HG03097 (cell line): ENCODE data around the gene ATP2A1.
"Not testable (repeated sequence)": the region's sequence is repeated elsewhere in the genome, so short reads cannot be mapped to it uniquely, and the experiment has no call there.

Experiments used
- ATAC-seq: cut with Tn5 transposase; IDR thresholded peaks from one replicate; pipeline ENCODE4 v1.9.1; 2021; ENCODE audit not compliant: unreplicated experiment, low FRiP score

The ATP2A1 gene

DNA sequence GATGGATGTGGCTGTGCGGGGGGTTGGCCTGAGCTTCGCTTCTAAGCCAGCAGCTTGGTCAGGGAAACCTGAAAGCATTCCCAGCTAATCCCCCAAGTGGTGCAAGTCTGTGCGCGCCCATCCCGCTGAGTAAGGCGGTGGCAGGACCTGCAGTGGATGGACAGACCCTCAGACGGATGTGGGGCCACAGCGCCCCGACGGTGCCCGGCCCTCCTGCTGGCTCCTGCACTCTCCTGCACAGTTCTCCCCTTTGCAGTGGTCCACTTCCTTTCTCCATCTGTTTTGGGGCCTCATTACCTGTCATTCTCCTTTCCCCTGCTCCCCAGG, 2.3 kb downstream of the ATP2A1 start:
- no peak for ATAC-seq

GRCh38 chr16:28880955-28881354, 2.7 kb downstream of the ATP2A1 start:
- no peak for ATAC-seq

DNA sequence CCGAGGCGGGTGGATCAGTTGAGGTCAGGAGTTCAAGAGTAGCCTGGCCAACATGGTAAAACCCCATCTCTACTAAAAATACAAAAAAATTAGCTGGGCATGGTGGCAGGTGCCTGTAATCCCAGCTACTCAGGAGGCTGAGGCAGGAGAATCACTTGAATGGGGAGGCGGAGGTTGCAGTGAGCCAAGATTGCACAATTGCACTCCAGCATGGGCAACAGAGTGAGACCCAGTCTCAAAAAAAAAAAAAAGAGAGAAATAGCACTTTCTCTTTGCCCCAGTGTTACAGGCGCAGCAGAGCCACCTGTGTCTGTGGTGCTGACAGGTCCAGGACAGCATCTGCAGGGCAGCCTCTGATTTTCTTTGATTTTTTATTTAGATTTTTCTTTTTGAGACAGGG, 3.3 kb downstream of the ATP2A1 start:
- ATAC-seq = not testable (repeated sequence)

- no peak for ATAC-seq
These were observed 4.4 kb downstream of the ATP2A1 start for GRCh38 chr16:28882551-28883160.

DNA sequence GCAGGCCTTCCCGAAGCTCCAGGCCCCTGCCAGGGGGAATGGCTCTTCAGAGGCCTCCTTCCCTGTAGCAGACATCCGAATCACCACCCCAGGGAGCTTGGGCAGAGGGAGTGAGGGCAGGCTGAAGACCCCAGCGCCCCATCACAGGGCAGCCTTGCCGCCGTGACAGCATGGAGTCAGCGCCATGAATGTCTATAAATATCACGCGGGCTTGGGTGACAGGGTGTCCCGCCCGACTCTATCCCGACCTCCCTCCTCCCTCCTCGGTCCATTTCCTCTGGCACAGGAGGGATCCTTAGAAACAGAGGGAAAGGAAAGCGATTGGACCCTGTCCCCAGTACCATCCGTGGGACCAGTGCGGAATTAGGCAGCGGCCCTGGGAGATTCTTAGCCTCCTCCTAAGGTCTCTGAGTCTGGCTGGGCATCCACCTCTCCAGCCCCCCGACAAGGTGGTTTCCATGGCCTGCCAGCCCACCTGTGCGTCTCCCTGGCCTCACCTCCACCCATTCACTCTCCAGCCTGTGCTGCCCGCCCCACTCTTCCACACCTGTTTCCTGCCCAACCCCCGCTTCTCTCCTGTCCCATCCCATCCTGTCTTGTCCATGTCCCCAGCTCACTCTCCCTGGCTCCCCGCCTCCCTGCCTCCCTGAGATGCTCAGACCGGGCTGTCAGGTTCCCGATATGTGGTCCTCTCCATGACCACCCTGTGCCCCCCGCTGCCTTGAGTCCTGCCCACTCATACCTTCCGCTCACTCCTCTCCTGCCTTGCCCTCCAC, 5.1 kb downstream of the ATP2A1 start:
- no peak for ATAC-seq

- ATAC-seq = no peak
These were observed 5.8 kb downstream of the ATP2A1 start for GRCh38 chr16:28884045-28884444.

DNA sequence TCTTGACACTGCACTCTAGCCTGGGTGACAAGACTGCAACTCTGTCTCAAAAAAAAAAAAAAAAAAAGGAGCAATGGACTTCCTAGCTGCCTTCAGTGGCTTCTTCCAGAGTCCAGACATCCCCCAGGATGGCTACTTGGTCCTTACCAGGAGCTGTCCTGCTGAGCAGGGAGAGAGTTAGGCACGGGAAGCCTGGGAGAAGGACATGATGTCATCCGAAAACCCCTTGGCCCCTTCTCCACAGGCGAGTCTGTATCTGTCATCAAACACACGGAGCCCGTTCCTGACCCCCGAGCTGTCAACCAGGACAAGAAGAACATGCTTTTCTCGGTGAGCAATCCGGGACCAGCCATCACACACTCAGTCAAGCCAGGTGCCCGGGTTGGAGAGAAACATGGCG, 8.7 kb downstream of the ATP2A1 start:
- no peak for ATAC-seq

DNA sequence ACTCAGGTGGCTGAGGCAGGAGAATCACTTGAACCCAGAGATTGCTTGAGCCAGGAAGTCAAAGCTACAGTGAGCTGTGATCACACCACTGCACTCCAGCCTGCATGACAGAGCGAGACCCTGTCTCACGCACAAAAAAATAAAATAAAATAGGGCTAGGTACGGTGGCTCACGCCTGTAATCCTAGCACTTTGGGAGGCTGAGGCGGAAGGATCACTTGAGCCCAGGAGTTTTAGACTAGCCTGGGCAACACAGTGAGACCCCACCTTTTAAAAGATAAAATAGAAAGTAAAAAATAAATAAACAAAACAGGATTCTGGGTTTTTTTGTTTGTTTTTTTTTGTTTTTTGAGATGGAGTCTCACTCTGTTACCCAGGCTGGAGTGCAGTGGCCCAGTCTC, 12.1 kb downstream of the ATP2A1 start:
- ATAC-seq = not testable (repeated sequence)

- ATAC-seq = no peak
These were observed 13.9 kb downstream of the ATP2A1 start for GRCh38 chr16:28891964-28892890.

GRCh38 chr16:28893291-28893690, 15.0 kb downstream of the ATP2A1 start:
- no peak for ATAC-seq

DNA sequence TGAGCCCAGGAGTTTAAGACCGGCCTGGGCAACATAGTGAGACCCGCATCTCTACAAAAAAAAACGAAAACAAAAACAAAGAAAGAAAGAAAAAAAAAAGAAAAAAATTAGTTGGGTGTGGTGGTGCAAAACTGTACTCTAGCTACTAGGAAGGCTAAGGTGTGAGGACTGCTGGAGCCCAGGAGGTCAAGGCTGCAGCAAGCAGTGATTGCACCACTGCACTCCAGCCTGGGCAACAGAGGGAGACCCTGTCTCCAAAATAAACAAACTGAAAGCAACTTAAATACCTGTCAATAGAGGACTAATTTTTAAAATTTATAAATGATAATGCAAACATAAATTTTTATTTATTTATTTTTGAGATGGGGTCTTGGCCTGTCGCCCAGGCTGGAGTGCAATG, 17.3 kb downstream of the ATP2A1 start:
- no peak for ATAC-seq

DNA sequence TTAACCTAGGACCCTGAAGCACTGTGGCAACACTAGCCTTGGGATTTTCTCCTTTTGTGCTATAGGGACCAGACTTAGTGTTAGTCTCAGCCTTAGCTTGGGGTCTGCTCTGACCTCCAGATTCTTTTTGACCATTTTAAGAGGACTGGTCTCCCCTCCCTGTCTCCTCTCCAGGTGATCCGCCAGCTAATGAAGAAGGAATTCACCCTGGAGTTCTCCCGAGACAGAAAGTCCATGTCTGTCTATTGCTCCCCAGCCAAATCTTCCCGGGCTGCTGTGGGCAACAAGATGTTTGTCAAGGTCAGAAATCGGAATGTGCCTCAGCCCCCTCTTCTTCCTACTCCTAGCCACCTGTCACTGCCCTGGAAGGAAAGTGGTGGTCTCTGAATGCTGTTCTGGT, 19.5 kb downstream of the ATP2A1 start:
- no peak for ATAC-seq

GRCh38 chr16:28898266-28898665, 20.0 kb downstream of the ATP2A1 start:
- no peak for ATAC-seq

GRCh38 chr16:28898942-28899341, 20.7 kb downstream of the ATP2A1 start:
- ATAC-seq = no peak

DNA sequence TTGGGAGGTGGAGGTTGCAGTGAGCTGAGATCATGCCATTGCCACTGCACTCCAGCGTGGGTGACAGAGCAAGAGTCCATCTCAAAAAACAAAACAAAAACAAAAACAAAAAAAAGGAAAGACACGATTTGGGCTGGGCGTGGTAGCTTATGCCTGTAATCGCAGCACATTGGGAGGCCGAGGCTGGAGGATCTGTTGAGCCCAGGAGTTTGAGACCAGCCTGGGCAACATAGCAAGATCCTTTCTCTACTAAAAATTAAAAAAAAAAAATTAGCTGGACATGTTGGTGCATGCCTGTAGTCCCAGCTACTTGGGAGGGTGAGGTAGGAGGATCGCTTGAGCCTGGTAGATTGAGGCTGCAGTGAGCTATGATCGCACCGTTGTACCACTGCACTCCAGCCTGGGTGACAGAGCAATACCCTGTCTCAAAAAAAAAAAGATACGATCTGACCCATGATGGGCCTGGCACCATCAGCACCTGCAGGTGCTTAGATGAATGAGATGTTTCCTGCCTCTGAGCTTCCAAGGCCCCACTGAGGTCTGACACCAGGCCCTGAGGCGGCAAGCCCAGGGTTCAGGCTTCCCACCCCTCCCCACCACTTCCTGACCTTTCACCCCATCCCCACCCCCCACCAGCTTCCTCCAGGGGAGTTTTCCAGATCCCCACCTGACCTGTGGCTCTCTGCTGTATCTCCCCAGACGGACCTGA, 21.7 kb downstream of the ATP2A1 start:
- no peak for ATAC-seq

DNA sequence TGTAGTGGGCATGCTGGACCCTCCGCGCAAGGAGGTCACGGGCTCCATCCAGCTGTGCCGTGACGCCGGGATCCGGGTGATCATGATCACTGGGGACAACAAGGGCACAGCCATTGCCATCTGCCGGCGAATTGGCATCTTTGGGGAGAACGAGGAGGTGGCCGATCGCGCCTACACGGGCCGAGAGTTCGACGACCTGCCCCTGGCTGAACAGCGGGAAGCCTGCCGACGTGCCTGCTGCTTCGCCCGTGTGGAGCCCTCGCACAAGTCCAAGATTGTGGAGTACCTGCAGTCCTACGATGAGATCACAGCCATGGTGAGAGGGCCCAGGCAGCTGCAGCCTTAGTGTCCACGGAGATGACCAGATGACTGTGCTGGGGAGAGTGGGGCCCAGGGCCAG, 22.3 kb downstream of the ATP2A1 start:
- ATAC-seq = no peak

DNA sequence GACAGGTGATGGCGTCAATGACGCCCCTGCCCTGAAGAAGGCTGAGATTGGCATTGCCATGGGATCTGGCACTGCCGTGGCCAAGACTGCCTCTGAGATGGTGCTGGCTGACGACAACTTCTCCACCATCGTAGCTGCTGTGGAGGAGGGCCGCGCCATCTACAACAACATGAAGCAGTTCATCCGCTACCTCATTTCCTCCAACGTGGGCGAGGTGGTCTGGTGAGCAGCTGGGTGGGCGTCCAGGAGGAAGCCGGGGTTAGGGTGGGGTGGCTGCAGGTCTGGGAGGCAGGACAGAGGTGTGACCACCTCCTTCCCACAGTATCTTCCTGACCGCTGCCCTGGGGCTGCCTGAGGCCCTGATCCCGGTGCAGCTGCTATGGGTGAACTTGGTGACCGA, 23.6 kb downstream of the ATP2A1 start:
- ATAC-seq = no peak

DNA sequence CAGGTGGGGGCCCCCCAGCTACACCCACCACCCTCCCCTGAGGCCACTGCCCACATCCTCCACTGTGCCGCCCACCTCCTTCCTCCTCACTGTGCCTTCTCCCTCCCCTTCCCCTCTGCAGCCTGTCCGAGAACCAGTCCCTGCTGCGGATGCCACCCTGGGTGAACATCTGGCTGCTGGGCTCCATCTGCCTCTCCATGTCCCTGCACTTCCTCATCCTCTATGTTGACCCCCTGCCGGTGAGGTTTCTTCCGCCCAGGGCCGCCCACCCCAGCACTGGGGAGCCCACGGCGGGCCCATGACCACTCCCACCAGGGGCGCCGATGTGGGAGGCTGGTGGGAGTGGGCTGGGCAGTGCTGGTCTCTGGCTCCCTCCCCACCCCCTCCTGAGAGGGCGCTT, 24.6 kb downstream of the ATP2A1 start:
- ATAC-seq = no peak

- no peak for ATAC-seq
These were observed 25.2 kb downstream of the ATP2A1 start for GRCh38 chr16:28903344-28904042.

DNA sequence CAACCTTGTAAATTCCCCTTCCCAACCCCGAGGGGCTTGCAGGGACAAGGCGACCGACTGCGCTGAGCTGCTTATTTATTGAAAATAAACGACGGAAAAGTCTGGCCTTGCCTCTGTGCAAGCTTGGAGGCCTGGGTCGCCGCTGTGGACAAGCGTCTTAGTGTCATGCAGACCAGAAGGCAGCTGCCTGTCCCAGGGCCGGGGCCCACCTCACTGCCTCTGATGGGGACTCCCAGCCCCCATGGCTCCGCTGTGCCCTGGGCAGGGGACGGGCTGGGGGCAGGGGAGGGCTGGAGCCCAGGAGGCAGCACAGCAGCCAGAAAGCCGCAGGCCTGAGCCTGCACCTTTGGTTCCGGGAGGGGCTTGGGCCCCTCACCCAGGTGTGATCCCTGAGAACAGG, 26.1 kb downstream of the ATP2A1 start:
- no peak for ATAC-seq
